ENCODE results near the gene BRPF3.

- TF ChIP-seq POLR2A (IDR thresholded peaks at IDR 0.05; ENCODE audit: low read depth, low read length) = no peak
- no peak for TF ChIP-seq CTCF (IDR thresholded peaks at IDR 0.05; ENCODE audit: extremely low read depth in 1 of 2, insufficient read depth in 1 of 2, low read depth in 1 of 2, low read length in 2 of 2)
These were observed 25.0 kb upstream of the BRPF3 start for GRCh38 chr6:36171573-36171972.

All from endothelial cell of umbilical vein (primary cell).